Measurements from ENCODE around the gene DOCK4.

The DOCK4 gene

DNA sequence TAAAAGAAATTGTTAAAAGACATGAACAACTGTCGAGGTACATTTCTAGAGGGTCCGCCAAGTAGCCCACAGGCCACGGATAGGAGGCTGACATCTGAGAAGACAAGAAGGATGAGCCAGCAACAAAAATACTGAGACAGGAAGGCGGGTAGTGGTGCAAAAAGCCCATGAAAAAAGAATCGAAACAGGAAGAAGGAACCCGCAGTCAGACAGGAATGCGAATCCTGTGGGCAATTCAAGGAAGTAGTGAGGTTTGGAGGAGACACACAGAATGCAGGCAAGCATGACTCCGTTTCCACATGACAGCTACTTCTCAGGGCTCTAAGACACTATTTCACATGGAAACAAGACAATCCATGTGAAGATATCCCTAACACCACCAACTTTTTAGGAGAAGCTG, 125.2 kb downstream of the DOCK4 start:
- TF ChIP-seq, protein P1, sequence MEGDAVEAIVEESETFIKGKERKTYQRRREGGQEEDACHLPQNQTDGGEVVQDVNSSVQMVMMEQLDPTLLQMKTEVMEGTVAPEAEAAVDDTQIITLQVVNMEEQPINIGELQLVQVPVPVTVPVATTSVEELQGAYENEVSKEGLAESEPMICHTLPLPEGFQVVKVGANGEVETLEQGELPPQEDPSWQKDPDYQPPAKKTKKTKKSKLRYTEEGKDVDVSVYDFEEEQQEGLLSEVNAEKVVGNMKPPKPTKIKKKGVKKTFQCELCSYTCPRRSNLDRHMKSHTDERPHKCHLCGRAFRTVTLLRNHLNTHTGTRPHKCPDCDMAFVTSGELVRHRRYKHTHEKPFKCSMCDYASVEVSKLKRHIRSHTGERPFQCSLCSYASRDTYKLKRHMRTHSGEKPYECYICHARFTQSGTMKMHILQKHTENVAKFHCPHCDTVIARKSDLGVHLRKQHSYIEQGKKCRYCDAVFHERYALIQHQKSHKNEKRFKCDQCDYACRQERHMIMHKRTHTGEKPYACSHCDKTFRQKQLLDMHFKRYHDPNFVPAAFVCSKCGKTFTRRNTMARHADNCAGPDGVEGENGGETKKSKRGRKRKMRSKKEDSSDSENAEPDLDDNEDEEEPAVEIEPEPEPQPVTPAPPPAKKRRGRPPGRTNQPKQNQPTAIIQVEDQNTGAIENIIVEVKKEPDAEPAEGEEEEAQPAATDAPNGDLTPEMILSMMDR (IDR thresholded peaks at IDR 0.05; ENCODE audit: insufficient read depth, low read length, poor library complexity, severe bottlenecking), result no peak
- no peak for TF ChIP-seq EZH2phosphoT487 (conservative IDR thresholded peaks at IDR 0.05; ENCODE audit: low read length)
- 0 out of 2 replicates have a peak, but pooled peaks cover 3% of the 10 kb centered on the region for H3F3A ChIP-seq (ENCODE audit: insufficient read depth)
- no peaks in the 10 kb centered on the region for H3K36me3 ChIP-seq (ENCODE audit: low read length)
- no peaks in the 10 kb centered on the region for H3K9me2 ChIP-seq (replicated peaks; ENCODE audit: insufficient read depth, low read length)
- no peak overlapping the region for H3K27ac ChIP-seq (ENCODE audit: low read depth, low read length)
- no peaks in the 10 kb centered on the region for H4K20me1 ChIP-seq (ENCODE audit: low read depth, low read length)
- no peaks in the 10 kb centered on the region for H3K9me3 ChIP-seq (ENCODE audit: insufficient read depth, low read length)
- H2AFZ ChIP-seq (ENCODE audit: low read depth, low read length, severe bottlenecking), result no peak overlapping the region
- no peaks in the 10 kb centered on the region for H3K79me2 ChIP-seq (ENCODE audit: insufficient read depth, low read length)
- no peaks in the 10 kb centered on the region for H3K27me3 ChIP-seq (ENCODE audit: low read length)
- peak overlapping the region; percentile 25 for H3K4me2 ChIP-seq (ENCODE audit: low read depth, low read length, poor library complexity, severe bottlenecking)
- H3K4me3 ChIP-seq (ENCODE audit: insufficient read depth, low read length, poor library complexity, severe bottlenecking), result no peak overlapping the region
- no peak overlapping the region for H3K9ac ChIP-seq (ENCODE audit: low read length)

DNA sequence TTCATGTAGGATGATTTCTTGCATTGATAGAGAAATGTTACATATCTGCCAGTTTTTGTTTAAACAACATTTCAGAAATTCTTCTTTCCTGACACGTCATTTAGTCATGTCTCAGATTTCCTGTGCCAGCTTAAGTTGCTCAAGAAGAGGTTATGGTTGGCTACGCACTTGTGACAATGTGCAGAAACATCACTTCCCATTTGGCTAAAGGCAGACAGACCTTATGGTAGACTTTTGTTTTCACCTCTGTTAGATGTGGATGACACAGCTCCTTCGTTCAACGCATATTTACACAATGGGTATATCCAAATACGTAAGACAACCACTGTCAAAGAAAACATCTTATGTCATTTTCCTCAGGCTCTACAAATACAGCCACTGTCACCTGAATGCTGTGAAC, 125.8 kb downstream of the DOCK4 start:
- H3K79me2 ChIP-seq (ENCODE audit: insufficient read depth, low read length), result no peaks in the 10 kb centered on the region
- H4K20me1 ChIP-seq (ENCODE audit: low read depth, low read length), result no peaks in the 10 kb centered on the region
- H3K27ac ChIP-seq (ENCODE audit: low read depth, low read length), result no peak overlapping the region
- H3K4me3 ChIP-seq (ENCODE audit: insufficient read depth, low read length, poor library complexity, severe bottlenecking), result no peak overlapping the region
- no peak overlapping the region for H3K9ac ChIP-seq (ENCODE audit: low read length)
- H3F3A ChIP-seq (ENCODE audit: insufficient read depth), result 0 out of 2 replicates have a peak, but pooled peaks cover 3% of the 10 kb centered on the region
- H3K36me3 ChIP-seq (ENCODE audit: low read length), result no peaks in the 10 kb centered on the region
- H3K27me3 ChIP-seq (ENCODE audit: low read length), result no peaks in the 10 kb centered on the region
- H3K4me2 ChIP-seq (ENCODE audit: low read depth, low read length, poor library complexity, severe bottlenecking), result peak overlapping the region; percentile 25
- no peaks in the 10 kb centered on the region for H3K9me2 ChIP-seq (replicated peaks; ENCODE audit: insufficient read depth, low read length)
- no peak for TF ChIP-seq EZH2phosphoT487 (conservative IDR thresholded peaks at IDR 0.05; ENCODE audit: low read length)
- TF ChIP-seq, protein P1 (IDR thresholded peaks at IDR 0.05; ENCODE audit: insufficient read depth, low read length, poor library complexity, severe bottlenecking), result no peak
- no peaks in the 10 kb centered on the region for H3K9me3 ChIP-seq (ENCODE audit: insufficient read depth, low read length)
- no peak overlapping the region for H2AFZ ChIP-seq (ENCODE audit: low read depth, low read length, severe bottlenecking)

DNA sequence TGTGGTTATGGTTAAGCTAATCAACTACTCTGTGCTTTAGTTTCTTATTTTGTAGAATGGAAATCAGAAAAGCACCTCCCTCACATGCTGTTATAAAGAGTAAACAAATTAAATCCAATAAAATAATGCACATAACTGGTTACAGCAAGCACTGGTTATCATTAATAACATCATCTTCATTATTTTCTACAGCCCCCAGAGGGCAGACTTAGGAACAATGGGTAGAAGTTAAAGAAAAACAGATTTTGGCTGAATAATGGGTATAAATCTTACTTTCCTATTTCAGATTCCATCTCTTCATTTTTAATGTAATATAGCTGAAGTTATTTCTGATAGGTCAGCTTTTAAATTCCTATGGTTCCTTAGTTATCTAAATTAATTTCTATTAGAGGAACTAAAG, 126.5 kb downstream of the DOCK4 start:
- Histone ChIP-seq H3K9me3 (ENCODE audit: insufficient read depth, low read length) (no peaks in the 10 kb centered on the region), H3K9me2 (replicated peaks; ENCODE audit: insufficient read depth, low read length) (no peaks in the 10 kb centered on the region), H3K4me2 (ENCODE audit: low read depth, low read length, poor library complexity, severe bottlenecking) (peak overlapping the region; percentile 25), H3F3A (ENCODE audit: insufficient read depth) (0 out of 2 replicates have a peak, but pooled peaks cover 3% of the 10 kb centered on the region), H3K36me3 (ENCODE audit: low read length) (no peaks in the 10 kb centered on the region), H3K4me3 (ENCODE audit: insufficient read depth, low read length, poor library complexity, severe bottlenecking) (no peak overlapping the region), H3K79me2 (ENCODE audit: insufficient read depth, low read length) (no peaks in the 10 kb centered on the region), H3K27me3 (ENCODE audit: low read length) (no peaks in the 10 kb centered on the region), H2AFZ (ENCODE audit: low read depth, low read length, severe bottlenecking) (no peak overlapping the region), H4K20me1 (ENCODE audit: low read depth, low read length) (no peaks in the 10 kb centered on the region), H3K9ac (ENCODE audit: low read length) (no peak overlapping the region), H3K27ac (ENCODE audit: low read depth, low read length) (no peak overlapping the region)
- TF ChIP-seq EZH2phosphoT487 (conservative IDR thresholded peaks at IDR 0.05; ENCODE audit: low read length), result no peak
- TF ChIP-seq, protein P1 (IDR thresholded peaks at IDR 0.05; ENCODE audit: insufficient read depth, low read length, poor library complexity, severe bottlenecking), result peak; percentile 22
